GM19043 (cell line): ENCODE measurements around the gene KCNE1.
"Not testable (repeated sequence)": the region's sequence is repeated elsewhere in the genome, so short reads cannot be mapped to it uniquely, and the experiment has no call there.

Source experiments
- ATAC-seq: cut with Tn5 transposase; IDR thresholded peaks from one replicate; pipeline ENCODE4 v1.9.1; 2021; ENCODE audit warnings: low read depth; ENCODE audit not compliant: unreplicated experiment

The KCNE1 gene

GRCh38 chr21:34514576-34515115 lies 2.6 kb upstream of the KCNE1 start:
- ATAC-seq, result no peak

GRCh38 chr21:34513129-34513675 lies 1.2 kb upstream of the KCNE1 start:
- ATAC-seq, result no peak

GRCh38 chr21:34511181-34511580 lies 829 bp downstream of the KCNE1 start:
- no peak for ATAC-seq

- no peak for ATAC-seq
Measured at GRCh38 chr21:34510148-34511142, 1.6 kb downstream of the KCNE1 start.

- no peak for ATAC-seq
Measured at GRCh38 chr21:34509151-34509550, 2.9 kb downstream of the KCNE1 start.

GRCh38 chr21:34504595-34504994 lies 7.4 kb downstream of the KCNE1 start:
- ATAC-seq, result no peak

GRCh38 chr21:34502480-34503106 lies 9.4 kb downstream of the KCNE1 start:
- no peak for ATAC-seq

- ATAC-seq, result no peak
Measured at GRCh38 chr21:34501716-34502115, 10.3 kb downstream of the KCNE1 start.

GRCh38 chr21:34500191-34500590 lies 11.8 kb downstream of the KCNE1 start:
- no peak for ATAC-seq

- no peak for ATAC-seq
Measured at GRCh38 chr21:34499116-34499515, 12.9 kb downstream of the KCNE1 start.

- no peak for ATAC-seq
Measured at GRCh38 chr21:34498623-34499022, 13.4 kb downstream of the KCNE1 start.

GRCh38 chr21:34483854-34484253 lies 28.2 kb downstream of the KCNE1 start:
- ATAC-seq, result not testable (repeated sequence)

GRCh38 chr21:34483435-34483834 lies 28.6 kb downstream of the KCNE1 start:
- not testable (repeated sequence) for ATAC-seq

GRCh38 chr21:34467333-34467732 lies 44.7 kb downstream of the KCNE1 start:
- ATAC-seq, result not testable (repeated sequence)

GRCh38 chr21:34459426-34459825 lies 52.6 kb downstream of the KCNE1 start:
- ATAC-seq, result not testable (repeated sequence)

GRCh38 chr21:34458266-34458665 lies 53.7 kb downstream of the KCNE1 start:
- ATAC-seq, result not testable (repeated sequence)

GRCh38 chr21:34456180-34456579 lies 55.8 kb downstream of the KCNE1 start:
- ATAC-seq, result not testable (repeated sequence)

GRCh38 chr21:34455628-34456027 lies 56.4 kb downstream of the KCNE1 start:
- not testable (repeated sequence) for ATAC-seq

- not testable (repeated sequence) for ATAC-seq
Measured at GRCh38 chr21:34447018-34447417, 65.0 kb downstream of the KCNE1 start.

- ATAC-seq, result not testable (repeated sequence)
Measured at GRCh38 chr21:34443486-34443885, 68.5 kb downstream of the KCNE1 start.

- not testable (repeated sequence) for ATAC-seq
Measured at GRCh38 chr21:34429710-34430109, 82.3 kb downstream of the KCNE1 start.
